GM12801 (cell line): ENCODE measurements around the gene DUS4L.

ENCODE experiments used
- TF ChIP-seq, protein P1 (sequence below): IDR thresholded peaks from one replicate; pipeline ENCODE4 v1.5.1; 2011; ENCODE audit warnings: control low read depth; ENCODE audit not compliant: insufficient read length; ENCODE audit errors: extremely low read depth

DUS4L gene

DNA sequence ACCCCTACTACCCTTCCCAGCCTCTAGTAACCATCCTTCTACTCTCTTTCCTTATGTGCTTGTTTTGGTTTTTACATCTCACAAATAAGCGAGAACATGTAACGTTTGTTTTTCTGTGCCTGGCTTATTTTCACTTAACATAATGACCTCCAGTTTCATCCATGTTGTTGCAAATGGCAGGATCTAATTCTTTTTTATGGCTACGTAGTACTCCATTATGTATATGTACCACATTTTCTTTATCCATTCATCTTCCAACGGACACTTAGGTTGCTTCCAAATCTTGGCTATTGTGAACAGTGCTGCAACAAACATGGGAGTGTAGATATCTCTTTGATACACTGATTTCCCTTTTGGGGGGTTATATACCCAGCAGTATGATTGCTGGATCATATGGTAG, 63.2 kb downstream of the DUS4L start:
- TF ChIP-seq, protein P1, sequence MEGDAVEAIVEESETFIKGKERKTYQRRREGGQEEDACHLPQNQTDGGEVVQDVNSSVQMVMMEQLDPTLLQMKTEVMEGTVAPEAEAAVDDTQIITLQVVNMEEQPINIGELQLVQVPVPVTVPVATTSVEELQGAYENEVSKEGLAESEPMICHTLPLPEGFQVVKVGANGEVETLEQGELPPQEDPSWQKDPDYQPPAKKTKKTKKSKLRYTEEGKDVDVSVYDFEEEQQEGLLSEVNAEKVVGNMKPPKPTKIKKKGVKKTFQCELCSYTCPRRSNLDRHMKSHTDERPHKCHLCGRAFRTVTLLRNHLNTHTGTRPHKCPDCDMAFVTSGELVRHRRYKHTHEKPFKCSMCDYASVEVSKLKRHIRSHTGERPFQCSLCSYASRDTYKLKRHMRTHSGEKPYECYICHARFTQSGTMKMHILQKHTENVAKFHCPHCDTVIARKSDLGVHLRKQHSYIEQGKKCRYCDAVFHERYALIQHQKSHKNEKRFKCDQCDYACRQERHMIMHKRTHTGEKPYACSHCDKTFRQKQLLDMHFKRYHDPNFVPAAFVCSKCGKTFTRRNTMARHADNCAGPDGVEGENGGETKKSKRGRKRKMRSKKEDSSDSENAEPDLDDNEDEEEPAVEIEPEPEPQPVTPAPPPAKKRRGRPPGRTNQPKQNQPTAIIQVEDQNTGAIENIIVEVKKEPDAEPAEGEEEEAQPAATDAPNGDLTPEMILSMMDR = no peak
